Spleen (tissue), 7 donors: ENCODE results near the gene ETV6.

ENCODE experiments used
- POLR2A ChIP-seq, 3 donors: fragments of 450-650 bp; IDR thresholded peaks; one replicate each; pipeline ENCODE4 v1.5.1; 2017; ENCODE audit warnings: antibody characterized with exemption in 3 of 3, mild to moderate bottlenecking in 1 of 3
- POLR2AphosphoS5 ChIP-seq, 3 donors: sonication (generic); formaldehyde crosslinking; IDR thresholded peaks; one replicate each; pipeline ENCODE4 v1.5.1; 2017; ENCODE audit warnings: antibody characterized with exemption in 3 of 3
- TF ChIP-seq, protein P1 (sequence below), 11 experiments: fragments of 200-600 bp in 7 of 11; fragments of 450-650 bp in 4 of 11; sonication (generic) in 4 of 11; IDR thresholded peaks in 8 of 11; conservative IDR thresholded peaks in 3 of 11; 1 replicate in 7 of 11; 2 replicates in 4 of 11; pipeline versions ENCODE4 v1.4.0 to v1.8.0; 2016 to 2021; ENCODE audit warnings: antibody characterized with exemption in 11 of 11, inconsistent platforms in 4 of 11, mild to moderate bottlenecking in 1 of 11
- donor health status: DM: no; HTN: no; CAD: no; lungs with moderate emphysema.
- donor health status: DM: no; HTN: no; CAD: no.
- donor health status: DM: no; HTN: no; CAD: no.

DNA sequence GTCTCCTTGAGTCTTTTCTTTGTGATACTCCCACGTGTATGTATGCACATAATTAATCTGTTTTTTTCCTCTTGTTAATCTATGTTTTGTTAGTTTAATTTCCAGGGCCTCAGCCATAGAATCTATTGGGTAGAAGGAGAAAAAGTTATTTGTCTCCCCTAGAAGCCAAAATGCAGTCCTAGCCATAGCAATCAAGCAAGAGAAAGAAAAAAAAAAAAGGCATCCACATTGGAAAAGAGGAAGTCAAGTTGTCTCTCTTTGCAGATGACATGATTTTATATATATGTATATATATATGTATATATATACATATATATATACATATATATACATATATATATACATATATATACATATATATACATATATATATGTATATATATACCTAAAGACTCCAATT, 25.4 kb upstream of the ETV6 start:
- TF ChIP-seq, protein P1, sequence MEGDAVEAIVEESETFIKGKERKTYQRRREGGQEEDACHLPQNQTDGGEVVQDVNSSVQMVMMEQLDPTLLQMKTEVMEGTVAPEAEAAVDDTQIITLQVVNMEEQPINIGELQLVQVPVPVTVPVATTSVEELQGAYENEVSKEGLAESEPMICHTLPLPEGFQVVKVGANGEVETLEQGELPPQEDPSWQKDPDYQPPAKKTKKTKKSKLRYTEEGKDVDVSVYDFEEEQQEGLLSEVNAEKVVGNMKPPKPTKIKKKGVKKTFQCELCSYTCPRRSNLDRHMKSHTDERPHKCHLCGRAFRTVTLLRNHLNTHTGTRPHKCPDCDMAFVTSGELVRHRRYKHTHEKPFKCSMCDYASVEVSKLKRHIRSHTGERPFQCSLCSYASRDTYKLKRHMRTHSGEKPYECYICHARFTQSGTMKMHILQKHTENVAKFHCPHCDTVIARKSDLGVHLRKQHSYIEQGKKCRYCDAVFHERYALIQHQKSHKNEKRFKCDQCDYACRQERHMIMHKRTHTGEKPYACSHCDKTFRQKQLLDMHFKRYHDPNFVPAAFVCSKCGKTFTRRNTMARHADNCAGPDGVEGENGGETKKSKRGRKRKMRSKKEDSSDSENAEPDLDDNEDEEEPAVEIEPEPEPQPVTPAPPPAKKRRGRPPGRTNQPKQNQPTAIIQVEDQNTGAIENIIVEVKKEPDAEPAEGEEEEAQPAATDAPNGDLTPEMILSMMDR (IDR thresholded peaks at IDR 0.05 in 8 of 11, conservative IDR thresholded peaks at IDR 0.05 in 3 of 11): no peak
- no peak for TF ChIP-seq POLR2A (IDR thresholded peaks at IDR 0.05)
- TF ChIP-seq POLR2AphosphoS5 (IDR thresholded peaks at IDR 0.05): no peak
